C4-2B (cell line): Measurements from ENCODE around the gene AGAP1.

ENCODE experiments used
- ZFX ChIP-seq: fragments of 450-650 bp; IDR thresholded peaks from 2 replicates; pipeline ENCODE4 v1.6.1; 2017
- TF ChIP-seq, protein P1 (sequence below): fragments of 450-650 bp; conservative IDR thresholded peaks from 2 replicates; pipeline ENCODE4 v1.5.1; 2017; ENCODE audit warnings: mild to moderate bottlenecking

DNA sequence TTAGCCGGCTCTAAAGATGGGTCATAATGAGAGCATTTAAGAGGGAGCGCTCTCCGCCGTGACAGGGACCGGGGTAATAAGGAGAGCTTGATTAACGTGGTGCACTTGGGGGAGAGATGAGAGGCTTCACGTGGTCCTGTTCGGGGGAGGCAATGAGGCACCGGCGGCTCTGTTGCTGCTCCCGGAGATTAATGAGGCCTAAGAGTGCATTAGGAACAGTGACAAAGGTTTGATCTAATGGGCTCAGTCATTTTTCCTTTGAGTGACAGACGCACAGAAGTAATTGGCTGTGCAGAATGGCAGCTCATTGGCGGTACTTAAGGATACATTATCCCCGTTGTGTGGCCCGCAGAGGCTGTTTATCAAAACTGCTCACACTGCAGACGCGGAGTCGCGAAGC, 423.7 kb downstream of the AGAP1 start:
- TF ChIP-seq, protein P1, sequence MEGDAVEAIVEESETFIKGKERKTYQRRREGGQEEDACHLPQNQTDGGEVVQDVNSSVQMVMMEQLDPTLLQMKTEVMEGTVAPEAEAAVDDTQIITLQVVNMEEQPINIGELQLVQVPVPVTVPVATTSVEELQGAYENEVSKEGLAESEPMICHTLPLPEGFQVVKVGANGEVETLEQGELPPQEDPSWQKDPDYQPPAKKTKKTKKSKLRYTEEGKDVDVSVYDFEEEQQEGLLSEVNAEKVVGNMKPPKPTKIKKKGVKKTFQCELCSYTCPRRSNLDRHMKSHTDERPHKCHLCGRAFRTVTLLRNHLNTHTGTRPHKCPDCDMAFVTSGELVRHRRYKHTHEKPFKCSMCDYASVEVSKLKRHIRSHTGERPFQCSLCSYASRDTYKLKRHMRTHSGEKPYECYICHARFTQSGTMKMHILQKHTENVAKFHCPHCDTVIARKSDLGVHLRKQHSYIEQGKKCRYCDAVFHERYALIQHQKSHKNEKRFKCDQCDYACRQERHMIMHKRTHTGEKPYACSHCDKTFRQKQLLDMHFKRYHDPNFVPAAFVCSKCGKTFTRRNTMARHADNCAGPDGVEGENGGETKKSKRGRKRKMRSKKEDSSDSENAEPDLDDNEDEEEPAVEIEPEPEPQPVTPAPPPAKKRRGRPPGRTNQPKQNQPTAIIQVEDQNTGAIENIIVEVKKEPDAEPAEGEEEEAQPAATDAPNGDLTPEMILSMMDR, result no peak
- no peak for TF ChIP-seq ZFX
